ENCODE results near the gene DCAKD. TPM values are rescaled to one million over a fixed set of nuclear protein-coding genes. Genes with fewer than 3 reads are reported as not detected.

Gene DCAKD
- total RNA-seq, 1 donor from 2014 or later = 31.4 TPM

DNA sequence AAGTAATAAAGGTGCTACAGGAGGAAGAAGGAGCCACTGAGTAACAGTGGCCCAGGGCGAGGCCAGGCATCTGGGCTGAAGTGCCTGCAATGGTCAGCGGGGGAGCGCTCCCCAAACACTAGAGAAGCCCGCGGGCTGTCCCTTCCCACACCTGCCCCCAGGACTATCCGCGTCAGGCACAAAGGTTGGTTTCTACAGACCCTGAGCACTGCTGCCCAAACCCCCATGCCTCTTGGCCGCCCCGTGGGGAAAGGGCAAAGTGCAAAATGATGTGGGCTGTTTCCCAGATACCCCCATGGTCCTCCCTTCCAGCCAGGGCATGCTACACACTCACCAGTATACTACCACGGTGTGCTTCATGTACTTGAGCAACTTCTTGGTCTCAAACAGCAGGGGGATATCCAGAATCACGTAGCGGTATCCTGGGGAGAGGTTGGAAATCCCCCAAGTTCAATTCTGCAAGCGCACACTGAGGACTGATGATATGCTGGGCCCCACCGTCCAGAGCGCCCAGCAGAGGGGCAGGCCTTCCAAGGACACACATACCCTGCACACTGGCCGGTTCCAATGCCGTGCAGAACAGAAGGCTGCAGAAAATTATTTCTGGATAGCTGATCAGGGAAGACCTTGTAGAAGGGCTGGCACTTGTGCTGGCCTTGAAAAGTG, 21.5 kb downstream of the DCAKD start:
- H3K9ac ChIP-seq = no peak overlapping the region
- no peak overlapping the region for H3K4me2 ChIP-seq
- peaks cover 2% of the 10 kb centered on the region for H3K27me3 Mint-ChIP-seq (ENCODE audit: insufficient read depth, low read depth)
- no peak for DNase-seq (ENCODE audit: low spot score)
- no peaks in the 10 kb centered on the region for H3K4me1 ChIP-seq
- no peak overlapping the region for H3K27ac ChIP-seq
- no peaks in the 10 kb centered on the region for H3K79me2 ChIP-seq (ENCODE audit: low read depth)
- no peak overlapping the region for H3K4me3 ChIP-seq
- no peaks in the 10 kb centered on the region for H3K4me1 Mint-ChIP-seq
- H4K20me1 ChIP-seq (ENCODE audit: low read depth) = no peaks in the 10 kb centered on the region
- H3K4me3 Mint-ChIP-seq = no peak overlapping the region
- no peaks in the 10 kb centered on the region for H3F3A ChIP-seq (ENCODE audit: low read depth)
- no peaks in the 10 kb centered on the region for H3K36me3 ChIP-seq
- no peaks in the 10 kb centered on the region for H3K9me3 Mint-ChIP-seq
- H3K36me3 Mint-ChIP-seq = peaks cover 25% of the 10 kb centered on the region
- H3K9me3 ChIP-seq (ENCODE audit: low read depth) = no peaks in the 10 kb centered on the region
- no peak overlapping the region for H2AFZ ChIP-seq (replicated peaks)
- no peak overlapping the region for H3K27ac Mint-ChIP-seq
- no peaks in the 10 kb centered on the region for H3K27me3 ChIP-seq
- TF ChIP-seq EZH2phosphoT487 (IDR thresholded peaks at IDR 0.05) = no peak
- TF ChIP-seq CTCF (IDR thresholded peaks at IDR 0.05) = no peak
- TF ChIP-seq EZH2 (IDR thresholded peaks at IDR 0.05) = no peak

GRCh38 chr17:45029096-45029495, 22.3 kb downstream of the DCAKD start:
- H3K27me3 ChIP-seq = no peaks in the 10 kb centered on the region
- no peaks in the 10 kb centered on the region for H3K9me3 Mint-ChIP-seq
- no peaks in the 10 kb centered on the region for H4K20me1 ChIP-seq (ENCODE audit: low read depth)
- H2AFZ ChIP-seq (replicated peaks) = no peak overlapping the region
- peaks cover 23% of the 10 kb centered on the region for H3K36me3 Mint-ChIP-seq
- no peak overlapping the region for H3K4me3 Mint-ChIP-seq
- TF ChIP-seq CTCF (IDR thresholded peaks at IDR 0.05) (no peak), EZH2phosphoT487 (IDR thresholded peaks at IDR 0.05) (no peak), EZH2 (IDR thresholded peaks at IDR 0.05) (no peak)
- H3K4me1 Mint-ChIP-seq = no peaks in the 10 kb centered on the region
- no peak overlapping the region for H3K4me3 ChIP-seq
- DNase-seq (ENCODE audit: low spot score) = no peak
- no peaks in the 10 kb centered on the region for H3K36me3 ChIP-seq
- no peak overlapping the region for H3K4me2 ChIP-seq
- peaks cover 3% of the 10 kb centered on the region for H3K27me3 Mint-ChIP-seq (ENCODE audit: insufficient read depth, low read depth)
- no peaks in the 10 kb centered on the region for H3K9me3 ChIP-seq (ENCODE audit: low read depth)
- H3K27ac Mint-ChIP-seq = no peak overlapping the region
- H3F3A ChIP-seq (ENCODE audit: low read depth) = no peaks in the 10 kb centered on the region
- H3K79me2 ChIP-seq (ENCODE audit: low read depth) = no peaks in the 10 kb centered on the region
- no peak overlapping the region for H3K9ac ChIP-seq
- no peak overlapping the region for H3K27ac ChIP-seq
- no peaks in the 10 kb centered on the region for H3K4me1 ChIP-seq

GRCh38 chr17:45022655-45023339, 28.6 kb downstream of the DCAKD start:
- no peak overlapping the region for H3K27ac Mint-ChIP-seq
- H3K9me3 ChIP-seq (ENCODE audit: low read depth) = no peaks in the 10 kb centered on the region
- no peaks in the 10 kb centered on the region for H3K36me3 ChIP-seq
- H3K27ac ChIP-seq = no peak overlapping the region
- H2AFZ ChIP-seq (replicated peaks) = no peak overlapping the region
- no peak overlapping the region for H3K4me3 ChIP-seq
- no peak for DNase-seq (ENCODE audit: low spot score)
- H3K27me3 ChIP-seq = peaks cover 44% of the 10 kb centered on the region
- H4K20me1 ChIP-seq (ENCODE audit: low read depth) = peaks cover 35% of the 10 kb centered on the region
- no peaks in the 10 kb centered on the region for H3K9me3 Mint-ChIP-seq
- peaks cover 24% of the 10 kb centered on the region for H3K4me1 Mint-ChIP-seq
- peaks cover 20% of the 10 kb centered on the region for H3K4me1 ChIP-seq
- peaks cover 27% of the 10 kb centered on the region for H3K27me3 Mint-ChIP-seq (ENCODE audit: insufficient read depth, low read depth)
- H3F3A ChIP-seq (ENCODE audit: low read depth) = peaks cover 40% of the 10 kb centered on the region
- H3K9ac ChIP-seq = no peak overlapping the region
- H3K4me2 ChIP-seq = no peak overlapping the region
- no peak overlapping the region for H3K4me3 Mint-ChIP-seq
- TF ChIP-seq CTCF (IDR thresholded peaks at IDR 0.05) (no peak), EZH2phosphoT487 (IDR thresholded peaks at IDR 0.05) (no peak), EZH2 (IDR thresholded peaks at IDR 0.05) (no peak)
- no peaks in the 10 kb centered on the region for H3K79me2 ChIP-seq (ENCODE audit: low read depth)
- H3K36me3 Mint-ChIP-seq = peaks cover 12% of the 10 kb centered on the region
